Ovary (tissue), 3 donors: Measurements from ENCODE around the gene ARID1B.

ENCODE experiments used
- EP300 ChIP-seq: sonication (generic); formaldehyde crosslinking; IDR thresholded peaks from one replicate; pipeline ENCODE4 v1.6.1; 2017; ENCODE audit warnings: antibody characterized with exemption
- TF ChIP-seq, protein P1 (sequence below), 3 donors: fragments of 450-650 bp in 2 of 3; fragments of 200-600 bp in 1 of 3; IDR thresholded peaks; one replicate each; pipeline versions ENCODE4 v1.5.1 to v1.8.0; 2016 to 2022; ENCODE audit warnings: antibody characterized with exemption in 3 of 3, mild to moderate bottlenecking in 1 of 3
- donor health status: DM: no; HTN: no; CAD: no.

DNA sequence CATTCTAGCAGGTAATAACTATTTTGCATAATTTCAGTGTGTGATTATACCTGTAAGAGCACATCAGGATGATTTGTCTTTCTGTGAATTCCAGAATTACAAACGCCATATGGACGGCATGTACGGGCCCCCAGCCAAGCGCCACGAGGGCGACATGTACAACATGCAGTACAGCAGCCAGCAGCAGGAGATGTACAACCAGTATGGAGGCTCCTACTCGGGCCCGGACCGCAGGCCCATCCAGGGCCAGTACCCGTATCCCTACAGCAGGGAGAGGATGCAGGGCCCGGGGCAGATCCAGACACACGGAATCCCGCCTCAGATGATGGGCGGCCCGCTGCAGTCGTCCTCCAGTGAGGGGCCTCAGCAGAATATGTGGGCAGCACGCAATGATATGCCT lies 423.4 kb downstream of the ARID1B start:
- no peak for TF ChIP-seq EP300
- TF ChIP-seq, protein P1, sequence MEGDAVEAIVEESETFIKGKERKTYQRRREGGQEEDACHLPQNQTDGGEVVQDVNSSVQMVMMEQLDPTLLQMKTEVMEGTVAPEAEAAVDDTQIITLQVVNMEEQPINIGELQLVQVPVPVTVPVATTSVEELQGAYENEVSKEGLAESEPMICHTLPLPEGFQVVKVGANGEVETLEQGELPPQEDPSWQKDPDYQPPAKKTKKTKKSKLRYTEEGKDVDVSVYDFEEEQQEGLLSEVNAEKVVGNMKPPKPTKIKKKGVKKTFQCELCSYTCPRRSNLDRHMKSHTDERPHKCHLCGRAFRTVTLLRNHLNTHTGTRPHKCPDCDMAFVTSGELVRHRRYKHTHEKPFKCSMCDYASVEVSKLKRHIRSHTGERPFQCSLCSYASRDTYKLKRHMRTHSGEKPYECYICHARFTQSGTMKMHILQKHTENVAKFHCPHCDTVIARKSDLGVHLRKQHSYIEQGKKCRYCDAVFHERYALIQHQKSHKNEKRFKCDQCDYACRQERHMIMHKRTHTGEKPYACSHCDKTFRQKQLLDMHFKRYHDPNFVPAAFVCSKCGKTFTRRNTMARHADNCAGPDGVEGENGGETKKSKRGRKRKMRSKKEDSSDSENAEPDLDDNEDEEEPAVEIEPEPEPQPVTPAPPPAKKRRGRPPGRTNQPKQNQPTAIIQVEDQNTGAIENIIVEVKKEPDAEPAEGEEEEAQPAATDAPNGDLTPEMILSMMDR (IDR thresholded peaks at IDR 0.05), result no peak
